AG10803 (cell line): ENCODE measurements around the gene SMAP2.
"Not testable (repeated sequence)": the region's sequence is repeated elsewhere in the genome, so short reads cannot be mapped to it uniquely, and the experiment has no call there.

Experiments used
- DNase-seq: peaks from one replicate; pipeline ENCODE4 v3.0.0; 2010; ENCODE audit warnings: low read depth
- H3K4me3 ChIP-seq: 2 replicates; pipeline ENCODE4 v1.5.1; 2011; ENCODE audit warnings: mild to moderate bottlenecking, low read length, control low read depth
- TF ChIP-seq, protein P1 (sequence below): conservative IDR thresholded peaks from 2 replicates; pipeline ENCODE4 v1.5.1; 2011; ENCODE audit warnings: mild to moderate bottlenecking, low read length, control low read depth, inconsistent platforms

SMAP2 gene

DNA sequence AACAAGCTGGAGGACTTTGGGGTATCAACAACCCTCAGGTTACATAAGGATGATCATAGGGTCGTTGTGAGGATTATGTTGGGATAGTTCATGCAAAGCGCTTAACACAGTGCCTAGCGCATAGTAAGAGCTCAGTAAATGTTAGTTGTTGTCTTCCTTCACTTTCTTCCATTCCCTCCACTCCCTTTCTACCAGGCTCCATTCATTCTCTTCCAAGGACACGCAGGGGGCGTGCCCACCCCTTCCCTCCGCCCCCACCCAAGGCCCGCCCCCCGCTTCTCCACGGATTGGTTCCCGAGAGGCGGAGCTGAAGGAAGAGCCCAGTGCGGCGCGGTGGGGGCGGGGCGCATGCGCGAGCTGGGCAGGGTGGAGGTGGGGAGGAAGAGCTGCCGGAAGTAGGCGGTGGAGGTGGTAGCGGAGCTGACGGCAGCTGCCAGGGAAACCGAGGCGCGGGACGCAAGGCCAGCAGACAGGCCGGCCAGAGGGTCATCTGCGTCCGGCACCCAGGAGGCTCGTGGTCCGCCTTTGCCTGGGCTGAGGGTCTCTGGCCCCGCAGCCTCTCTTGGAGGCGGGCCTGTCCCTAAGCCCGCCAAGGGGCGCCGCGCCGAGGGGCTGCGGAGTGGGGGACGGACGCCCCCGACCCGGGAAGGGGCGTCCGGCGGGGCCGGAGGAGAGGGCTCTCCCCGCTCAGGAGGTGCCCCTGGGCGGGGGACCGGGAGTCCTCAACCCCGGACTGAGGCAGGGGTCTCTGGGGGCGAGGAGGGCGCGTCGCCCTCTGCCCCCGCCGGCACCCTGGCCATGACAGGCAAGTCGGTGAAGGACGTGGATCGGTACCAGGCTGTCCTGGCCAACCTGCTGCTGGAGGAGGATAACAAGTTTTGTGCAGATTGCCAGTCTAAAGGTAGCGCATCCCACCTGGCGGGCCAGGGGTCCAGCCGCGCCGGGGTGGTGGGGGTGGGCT lies at the start of gene SMAP2:
SMAP2 (plus strand) TSS at position 405 of the 961 bp plus-strand sequence; CDS start at position 799, 394 bp downstream.
- TF ChIP-seq, protein P1, sequence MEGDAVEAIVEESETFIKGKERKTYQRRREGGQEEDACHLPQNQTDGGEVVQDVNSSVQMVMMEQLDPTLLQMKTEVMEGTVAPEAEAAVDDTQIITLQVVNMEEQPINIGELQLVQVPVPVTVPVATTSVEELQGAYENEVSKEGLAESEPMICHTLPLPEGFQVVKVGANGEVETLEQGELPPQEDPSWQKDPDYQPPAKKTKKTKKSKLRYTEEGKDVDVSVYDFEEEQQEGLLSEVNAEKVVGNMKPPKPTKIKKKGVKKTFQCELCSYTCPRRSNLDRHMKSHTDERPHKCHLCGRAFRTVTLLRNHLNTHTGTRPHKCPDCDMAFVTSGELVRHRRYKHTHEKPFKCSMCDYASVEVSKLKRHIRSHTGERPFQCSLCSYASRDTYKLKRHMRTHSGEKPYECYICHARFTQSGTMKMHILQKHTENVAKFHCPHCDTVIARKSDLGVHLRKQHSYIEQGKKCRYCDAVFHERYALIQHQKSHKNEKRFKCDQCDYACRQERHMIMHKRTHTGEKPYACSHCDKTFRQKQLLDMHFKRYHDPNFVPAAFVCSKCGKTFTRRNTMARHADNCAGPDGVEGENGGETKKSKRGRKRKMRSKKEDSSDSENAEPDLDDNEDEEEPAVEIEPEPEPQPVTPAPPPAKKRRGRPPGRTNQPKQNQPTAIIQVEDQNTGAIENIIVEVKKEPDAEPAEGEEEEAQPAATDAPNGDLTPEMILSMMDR: no peak
- peak within 1 kb of the TSS; percentile 94 for H3K4me3 ChIP-seq
- peak; percentile 94 for DNase-seq

DNA sequence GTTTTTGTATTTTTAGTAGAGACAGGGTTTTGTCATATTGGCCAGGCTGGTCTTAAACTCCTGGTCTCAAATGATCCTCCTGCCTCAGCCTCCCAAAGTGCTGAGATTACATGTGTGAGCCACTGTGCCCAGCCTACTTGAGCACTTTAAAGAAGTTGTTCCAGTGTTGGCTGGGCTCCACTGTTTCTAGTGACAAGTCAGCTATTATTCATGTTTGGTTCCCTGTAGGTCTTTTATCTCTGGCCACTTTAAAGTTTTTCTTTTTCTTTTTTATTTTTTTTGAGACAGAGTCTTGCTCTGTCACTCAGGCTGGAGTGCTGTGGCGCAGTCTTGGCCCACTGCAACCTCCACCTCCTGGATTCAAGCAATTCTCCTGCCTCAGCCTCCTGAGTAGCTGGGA lies 42.1 kb upstream of the SMAP2 start:
- H3K4me3 ChIP-seq, DNase-seq: not testable (repeated sequence)

DNA sequence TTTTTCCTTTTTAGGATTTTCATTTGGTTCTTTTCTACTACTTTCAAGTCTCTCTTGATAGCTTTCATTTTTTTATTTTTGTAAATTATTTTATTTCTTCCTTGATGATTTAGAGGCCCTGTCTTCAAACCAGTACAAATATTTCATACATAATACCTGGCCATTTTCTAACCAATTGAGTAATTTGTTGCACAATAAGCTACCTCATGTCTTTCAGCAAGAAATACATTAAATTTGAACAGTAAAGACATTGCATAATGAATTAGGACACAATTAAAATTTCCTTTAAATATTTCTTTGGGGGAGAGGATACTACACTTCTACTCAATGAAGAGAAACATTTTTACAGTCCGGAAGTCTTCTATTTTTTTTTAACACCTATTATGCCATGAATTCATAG lies 40.8 kb upstream of the SMAP2 start:
- DNase-seq: no peak
- TF ChIP-seq, protein P1: no peak
- no peak overlapping the region for H3K4me3 ChIP-seq

GRCh38 chr1:40337443-40337842 lies 36.1 kb upstream of the SMAP2 start:
- TF ChIP-seq, protein P1: no peak
- DNase-seq: no peak

GRCh38 chr1:40338745-40339419 lies 34.6 kb upstream of the SMAP2 start:
- no peak overlapping the region for H3K4me3 ChIP-seq
- DNase-seq: peak; percentile 63
- TF ChIP-seq, protein P1: peak; percentile 98

More at GRCh38 chr1:40337443-40337842, 36.1 kb upstream of the SMAP2 start:
- no peak overlapping the region for H3K4me3 ChIP-seq

- no peak for DNase-seq
- H3K4me3 ChIP-seq: no peak overlapping the region
- TF ChIP-seq, protein P1: no peak
Measured at GRCh38 chr1:40339420-40340323, 33.9 kb upstream of the SMAP2 start.
